Hematopoietic multipotent progenitor cell (in vitro differentiated cells): Measurements from ENCODE around the gene DPM3. TPM values are rescaled to one million over a fixed set of nuclear protein-coding genes. Genes with fewer than 3 reads are reported as not detected.
"Not testable (repeated sequence)": the region's sequence is repeated elsewhere in the genome, so short reads cannot be mapped to it uniquely, and the experiment has no call there.

Source experiments
- DNase-seq, 3 donors: peaks; one replicate each; pipeline ENCODE4 v3.0.0-alpha.2; 2011 to 2015; ENCODE audit warnings: low read depth in 2 of 3, low spot score in 2 of 3
- total RNA-seq: library from RNA; depleted of rRNA; stranded (reverse); fragments of >200 nt; gene quantifications from one replicate; pipeline ENCODE4 v1.2.3, GENCODE V29; 2012

Gene DPM3
- total RNA-seq, 1 donor: 63.0 TPM

DNA sequence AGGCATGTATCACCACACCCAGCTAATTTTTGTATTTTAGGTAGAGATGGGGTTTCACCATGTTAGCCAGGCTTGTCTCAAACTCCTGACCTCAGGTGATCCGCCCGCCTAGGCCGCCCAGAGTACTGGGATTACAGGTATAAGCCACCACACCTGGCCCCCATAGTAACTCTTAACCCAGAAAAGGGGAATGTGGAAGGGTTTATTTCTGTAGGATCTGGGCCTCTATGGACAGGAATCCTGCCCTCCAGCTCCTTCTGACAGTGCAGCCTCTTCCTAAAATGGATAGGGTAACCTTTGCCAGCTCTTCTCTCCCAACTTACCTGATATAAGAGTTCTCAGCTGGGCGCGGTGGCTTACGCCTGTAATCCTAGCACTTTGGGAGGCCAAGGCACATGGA is 22.3 kb upstream of the DPM3 start:
- not testable (repeated sequence) for DNase-seq

DNA sequence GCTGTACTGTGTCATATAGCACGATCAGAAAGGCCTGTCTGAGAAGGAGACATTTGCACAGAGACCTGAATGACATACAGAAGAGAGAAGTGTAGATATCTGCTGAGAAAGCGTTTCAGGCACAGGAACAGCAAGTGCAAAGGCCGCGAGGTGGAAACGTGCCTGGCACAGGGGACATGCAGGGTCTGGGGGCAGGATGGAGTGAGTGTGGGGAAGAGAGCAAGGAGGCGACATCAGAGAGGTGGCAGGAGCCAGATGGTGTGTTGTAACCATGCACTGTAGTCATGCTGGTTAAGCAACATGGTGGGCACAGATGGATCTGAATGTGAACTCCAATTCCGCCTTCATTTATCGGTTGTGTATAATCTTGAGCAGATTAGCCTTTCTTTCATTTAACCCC is 19.8 kb upstream of the DPM3 start:
- no peak for DNase-seq

DNA sequence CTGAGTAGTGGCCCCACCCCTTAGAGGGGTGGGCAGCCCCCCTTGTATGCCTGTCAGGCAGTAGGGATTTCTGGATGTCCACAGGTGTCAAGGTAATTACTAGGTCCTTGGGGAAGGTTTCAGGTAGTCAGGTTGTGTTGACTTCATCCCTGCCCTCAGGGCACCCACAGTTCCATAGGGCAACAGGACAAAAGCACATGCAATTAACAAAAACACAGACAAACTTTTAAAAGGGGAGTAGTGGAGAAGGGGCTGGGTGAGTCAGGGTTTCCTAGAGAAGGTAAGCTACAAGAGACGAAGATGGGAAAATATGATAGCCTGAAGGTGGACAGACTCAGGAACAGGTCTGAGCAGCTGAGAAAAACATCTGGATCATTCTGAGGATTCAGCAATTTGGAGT is 18.7 kb upstream of the DPM3 start:
- DNase-seq: no peak

GRCh38 chr1:155155996-155156643 is 15.8 kb upstream of the DPM3 start:
- not testable (repeated sequence) for DNase-seq

GRCh38 chr1:155145491-155145890 is 5.2 kb upstream of the DPM3 start:
- no peak for DNase-seq

DNA sequence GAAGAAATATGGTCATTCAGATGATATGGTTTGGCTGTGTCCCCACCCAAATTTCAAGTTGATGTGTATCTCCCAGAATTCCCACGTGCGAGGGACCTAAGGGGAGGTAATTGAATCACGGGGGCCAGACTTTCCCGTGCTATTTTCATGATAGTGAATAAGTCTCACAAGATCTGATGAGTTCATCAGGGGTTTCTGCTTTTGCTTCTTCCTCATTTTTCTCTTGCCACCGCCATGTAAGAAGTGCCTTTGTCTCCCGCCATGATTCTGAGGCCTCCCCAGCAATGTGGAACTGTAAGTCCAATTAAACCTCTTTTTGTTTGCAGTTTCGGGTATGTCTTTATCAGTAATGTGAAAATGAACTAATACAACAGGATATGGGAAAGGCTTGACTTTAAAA is 1.4 kb upstream of the DPM3 start:
- no peak for DNase-seq

GRCh38 chr1:155140630-155140953 is 261 bp upstream of the DPM3 start:
- no peak for DNase-seq

DNA sequence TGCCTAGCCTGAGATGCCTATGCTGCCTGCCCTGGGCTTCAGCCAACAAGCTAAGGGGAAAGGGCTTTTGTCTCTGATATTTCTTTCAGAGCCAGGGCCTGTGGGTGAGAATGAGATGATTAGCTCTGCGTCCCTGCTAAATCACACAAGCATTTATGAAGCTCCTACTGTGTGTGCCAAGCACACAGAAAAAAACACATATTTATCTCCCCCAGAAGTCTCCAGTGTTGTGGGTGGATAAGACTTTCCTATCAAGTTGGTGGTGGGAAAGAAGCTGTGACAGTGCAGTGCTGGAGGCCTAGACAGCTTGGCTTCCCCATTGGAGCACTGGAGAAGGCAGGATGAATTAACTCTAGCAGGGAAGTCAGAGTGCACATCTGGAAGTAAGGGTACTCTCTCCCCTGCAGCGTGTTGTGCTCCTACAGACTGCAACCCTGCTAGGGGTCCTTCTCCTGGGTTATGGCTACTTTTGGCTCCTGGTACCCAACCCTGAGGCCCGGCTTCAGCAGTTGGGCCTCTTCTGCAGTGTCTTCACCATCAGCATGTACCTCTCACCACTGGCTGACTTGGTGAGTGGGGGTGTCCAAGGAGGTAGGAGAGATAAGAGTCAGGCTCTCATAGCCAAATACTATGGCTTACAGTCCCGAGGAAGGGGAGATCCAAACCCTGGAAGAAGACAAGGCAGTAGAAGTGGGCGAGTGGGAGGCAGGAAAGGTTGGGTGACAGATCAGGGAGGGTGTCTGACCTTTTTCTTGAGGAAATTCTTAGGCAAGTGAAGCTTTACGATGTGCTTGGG is 3.0 kb downstream of the DPM3 start:
- DNase-seq: no peak

- DNase-seq: no peak
Observed at GRCh38 chr1:155136748-155137147, 3.6 kb downstream of the DPM3 start.

DNA sequence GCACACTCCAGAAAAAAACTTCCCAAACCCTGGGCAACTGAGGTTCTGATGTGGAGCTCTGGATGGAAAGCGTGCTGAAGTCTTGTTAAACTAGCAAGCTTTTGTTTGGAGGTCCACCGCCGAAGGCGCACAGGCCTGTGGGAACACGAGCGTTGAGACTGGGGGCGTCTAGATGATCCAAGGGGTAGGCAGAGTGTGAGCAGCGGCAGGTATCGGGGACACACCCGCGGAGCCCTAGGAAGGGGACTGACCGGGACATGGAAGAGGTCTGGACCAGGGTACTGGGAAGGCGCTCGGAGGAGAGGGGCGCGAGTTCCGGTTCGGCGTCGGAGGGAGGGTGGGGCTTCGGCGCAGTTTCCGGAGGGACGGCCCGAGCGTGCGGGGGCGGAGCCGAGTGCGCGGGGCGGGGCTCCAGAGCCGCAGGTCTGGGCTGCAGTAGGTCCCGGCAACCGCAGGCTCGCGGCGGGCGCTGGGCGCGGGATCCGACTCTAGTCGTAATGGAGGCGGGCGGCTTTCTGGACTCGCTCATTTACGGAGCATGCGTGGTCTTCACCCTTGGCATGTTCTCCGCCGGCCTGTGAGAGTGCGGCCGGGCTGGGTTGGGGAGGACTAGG is 4.8 kb downstream of the DPM3 start, which contains the start of gene SLC50A1:
Gene SLC50A1, plus strand, starts transcription at position 438 of the 614 bp plus-strand sequence. Its CDS starts 60 bp downstream, at position 498.
- DNase-seq: peak; percentile 80 to 93 (median 93)

GRCh38 chr1:155134880-155135414 is 5.4 kb downstream of the DPM3 start:
- peak in 1 of 3 donors; percentile 36 for DNase-seq

DNA sequence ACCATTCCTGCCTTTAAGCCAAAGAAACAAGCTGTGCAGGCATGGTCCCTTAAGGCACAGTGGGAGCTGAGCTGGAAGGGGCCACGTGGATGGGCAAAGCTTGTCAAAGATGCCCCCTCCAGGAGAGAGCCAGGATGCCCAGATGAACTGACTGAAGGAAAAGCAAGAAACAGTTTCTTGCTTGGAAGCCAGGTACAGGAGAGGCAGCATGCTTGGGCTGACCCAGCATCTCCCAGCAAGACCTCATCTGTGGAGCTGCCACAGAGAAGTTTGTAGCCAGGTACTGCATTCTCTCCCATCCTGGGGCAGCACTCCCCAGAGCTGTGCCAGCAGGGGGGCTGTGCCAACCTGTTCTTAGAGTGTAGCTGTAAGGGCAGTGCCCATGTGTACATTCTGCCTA is 6.0 kb downstream of the DPM3 start:
- DNase-seq: no peak

GRCh38 chr1:155133799-155134281 is 6.5 kb downstream of the DPM3 start:
- DNase-seq: no peak

GRCh38 chr1:155131856-155132255 is 8.5 kb downstream of the DPM3 start:
- no peak for DNase-seq

GRCh38 chr1:155131285-155131684 is 9.0 kb downstream of the DPM3 start:
- DNase-seq: no peak

DNA sequence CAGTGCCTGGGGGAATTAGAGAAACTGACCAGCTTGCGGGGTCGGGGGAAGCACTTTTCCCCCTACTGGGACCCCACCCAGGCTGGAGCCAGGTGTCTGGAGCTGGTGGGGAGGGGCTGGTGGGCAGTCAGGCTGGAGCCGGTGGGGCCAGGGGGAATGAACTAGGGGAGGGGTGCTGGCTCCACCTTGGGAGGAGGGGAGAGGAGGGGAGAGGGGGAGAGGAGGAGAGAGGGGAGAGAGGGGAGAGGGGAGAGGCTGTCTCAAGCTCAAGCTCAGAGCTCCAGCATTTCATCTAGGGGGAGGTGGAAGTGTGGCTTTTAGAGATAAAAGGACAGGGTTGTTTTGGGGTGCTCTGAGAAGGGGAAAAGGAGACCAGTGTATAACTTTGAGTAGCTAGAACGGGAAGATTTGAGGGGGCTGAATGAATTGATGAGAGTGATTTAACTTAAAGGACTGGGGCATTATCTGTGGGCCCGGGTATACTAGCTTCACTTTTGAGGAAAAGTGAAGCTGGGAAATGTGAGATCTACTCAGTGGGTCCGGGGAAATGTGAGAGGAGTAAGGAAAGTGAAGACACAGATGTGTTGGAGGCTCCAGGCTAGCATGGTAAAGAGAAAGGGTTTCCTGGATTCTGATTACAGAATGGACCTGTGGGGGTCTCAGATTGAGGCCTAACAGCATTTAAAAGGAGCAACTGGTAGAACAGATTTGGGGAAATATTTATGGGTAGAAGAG is 9.9 kb downstream of the DPM3 start:
- peak in 1 of 3 donors; percentile 39 for DNase-seq

DNA sequence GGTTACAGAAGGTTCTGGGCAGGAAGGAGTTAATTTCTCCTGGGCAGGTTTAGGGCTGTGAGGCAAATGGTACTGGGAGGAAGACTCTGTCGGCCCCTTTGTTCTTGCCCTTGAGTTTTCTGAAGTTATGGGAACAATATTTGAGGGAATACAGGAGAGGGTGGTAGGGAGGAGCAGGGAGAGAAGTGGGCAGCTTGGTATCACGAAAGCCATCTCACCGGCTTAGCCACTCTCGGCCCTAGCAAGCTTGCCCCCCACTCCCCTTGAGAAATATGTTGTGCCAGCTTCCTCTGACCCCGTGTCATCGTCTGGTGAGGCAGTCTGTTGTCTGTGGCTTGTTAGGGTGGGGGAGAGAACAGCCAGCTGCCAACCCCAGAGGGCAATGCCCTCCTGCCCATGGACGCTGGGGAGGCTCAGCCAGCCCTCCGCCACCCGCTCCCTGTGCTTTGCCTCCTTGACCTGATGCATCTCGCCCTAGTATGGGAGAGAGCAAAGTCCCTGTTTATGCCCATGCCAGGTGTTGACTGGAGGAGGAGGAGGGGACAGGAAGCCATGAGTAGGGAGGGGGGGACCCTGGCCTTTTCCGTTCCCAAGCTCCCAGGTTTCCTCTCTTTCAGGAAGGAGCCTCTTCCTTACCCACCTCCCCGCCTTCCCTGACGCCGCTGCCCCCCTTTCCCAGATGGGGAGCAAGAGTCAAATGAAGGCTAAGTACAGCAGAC is 11.4 kb downstream of the DPM3 start:
- no peak for DNase-seq

DNA sequence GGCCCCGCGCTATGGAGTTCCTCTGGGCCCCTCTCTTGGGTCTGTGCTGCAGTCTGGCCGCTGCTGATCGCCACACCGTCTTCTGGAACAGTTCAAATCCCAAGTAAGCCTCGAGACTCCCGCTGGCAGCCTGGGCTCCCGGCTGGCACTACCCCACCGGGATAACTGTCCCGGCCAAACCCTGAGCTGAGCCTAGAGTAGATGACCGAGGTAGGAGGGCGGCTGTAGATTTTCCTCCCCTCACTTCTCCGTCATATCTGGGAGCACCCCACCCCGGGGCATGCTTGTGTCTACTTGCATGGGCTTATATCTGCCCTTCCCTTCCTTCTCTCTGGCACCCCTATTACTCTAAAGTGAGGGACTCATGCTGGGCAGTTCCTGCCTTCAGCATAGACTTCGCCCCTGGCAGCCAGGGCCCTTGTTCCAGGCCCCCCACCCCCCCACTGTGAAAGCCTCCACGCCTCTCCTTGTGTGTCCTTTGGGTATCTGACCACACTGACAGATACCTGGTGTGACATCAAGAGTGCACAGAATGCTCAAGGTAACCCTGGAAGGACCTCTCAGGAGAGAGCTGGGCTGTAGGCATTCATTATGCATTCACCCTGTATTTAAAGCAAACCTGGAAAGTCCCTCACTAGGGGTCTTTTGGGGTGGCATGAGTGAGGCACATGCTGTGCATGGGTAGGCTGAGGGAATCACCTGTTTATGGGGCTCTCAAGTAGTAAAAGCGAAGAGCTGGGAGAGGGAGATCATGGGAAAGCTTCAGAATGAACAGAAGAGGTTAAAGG is 12.2 kb downstream of the DPM3 start:
- DNase-seq: no peak
